Type B pancreatic cell (in vitro differentiated cells): Measurements from ENCODE around the gene EDEM1. TPM values are rescaled to one million over a fixed set of nuclear protein-coding genes. Genes with fewer than 3 reads are reported as not detected.

Source experiments
- DNase-seq: peaks from one replicate; pipeline ENCODE4 v3.0.0; 2021; ENCODE audit warnings: mixed read lengths; ENCODE audit not compliant: unreplicated experiment; ENCODE audit errors: extremely low spot score
- H3K27ac Mint-ChIP-seq: 2 replicates; pipeline ENCODE4 v1.8.0; 2021; ENCODE audit warnings: mild to moderate bottlenecking, mixed read lengths
- H3K27me3 Mint-ChIP-seq: 2 replicates; pipeline ENCODE4 v1.8.0; 2021; ENCODE audit warnings: mixed read lengths
- H3K36me3 Mint-ChIP-seq: 2 replicates; pipeline ENCODE4 v1.8.0; 2021; ENCODE audit warnings: mixed read lengths
- H3K4me1 Mint-ChIP-seq: one replicate; pipeline ENCODE4 v1.8.0; 2021; ENCODE audit warnings: mixed read lengths; ENCODE audit not compliant: unreplicated experiment
- H3K4me3 Mint-ChIP-seq: 2 replicates; pipeline ENCODE4 v1.8.0; 2021; ENCODE audit warnings: mild to moderate bottlenecking, mixed read lengths
- H3K9me3 Mint-ChIP-seq: 2 replicates; pipeline ENCODE4 v1.8.0; 2021; ENCODE audit warnings: mixed read lengths
- CTCF ChIP-seq: fragments of 200-600 bp; sonication (generic); conservative IDR thresholded peaks from 2 replicates; pipeline ENCODE4 v1.5.0; 2021; ENCODE audit warnings: antibody characterized with exemption, mild to moderate bottlenecking
- microRNA-seq: library from miRNA; unstranded; fragments of <30 nt; microRNA quantifications from one replicate; pipeline ENCODE4, GENCODE V29; 2020
- total RNA-seq: library from RNA; stranded (reverse); gene quantifications from 2 replicates; pipeline ENCODE4 v1.2.1, GENCODE V29; 2021; ENCODE audit warnings: low replicate concordance

EDEM1 gene
- total RNA-seq, 1 donor from 2014 or later, result 20.2 TPM

- Mint-ChIP-seq H3K4me3 (no peak overlapping the region), H3K9me3 (no peaks in the 10 kb centered on the region), H3K4me1 (peaks cover 4% of the 10 kb centered on the region), H3K36me3 (no peaks in the 10 kb centered on the region), H3K27me3 (no peaks in the 10 kb centered on the region), H3K27ac (no peak overlapping the region)
- DNase-seq, result no peak
- TF ChIP-seq CTCF, result no peak
These were observed 80.4 kb downstream of the EDEM1 start for GRCh38 chr3:5267889-5268288.

Small RNA genes within 50 kb of the gene (microRNA-seq; reads per million reads assigned to microRNA genes)
- not detected for gene MIR4790

Other genes with a start within 250 kb of the EDEM1 start
- 13.6 and 40.5 TPM in 2 replicates for gene BHLHE40, start 208.3 kb upstream of the EDEM1 start, total RNA-seq
- gene ARL8B, start 65.4 kb upstream of the EDEM1 start, total RNA-seq, result 43.5 and 63.0 TPM in 2 replicates